ENCODE results near the gene TTC28.
"Not testable (repeated sequence)": the region's sequence is repeated elsewhere in the genome, so short reads cannot be mapped to it uniquely, and the experiment has no call there.

The TTC28 gene

GRCh38 chr22:28542980-28543621 lies 136.5 kb downstream of the TTC28 start:
- Histone ChIP-seq H3K4me3 (ENCODE audit: low read length, poor library complexity, severe bottlenecking) (no peak overlapping the region), H3K4me2 (ENCODE audit: low read depth, low read length, poor library complexity, severe bottlenecking) (no peak overlapping the region), H3K27me3 (ENCODE audit: insufficient read depth, low read length, poor library complexity, severe bottlenecking) (no peaks in the 10 kb centered on the region), H3K9ac (ENCODE audit: low read depth, low read length, poor library complexity, severe bottlenecking) (no peak overlapping the region), H4K20me1 (ENCODE audit: insufficient read depth, low read length, poor library complexity, severe bottlenecking) (no peaks in the 10 kb centered on the region), H3K9me3 (ENCODE audit: insufficient read depth, low read depth, low read length) (no peaks in the 10 kb centered on the region; the same call in 1 of the 2 replicates), H3K79me2 (ENCODE audit: insufficient read depth, low read length) (no peaks in the 10 kb centered on the region), H2AFZ (ENCODE audit: low read length) (no peak overlapping the region), H3F3A (ENCODE audit: low read depth) (no peaks in the 10 kb centered on the region), H3K9me2 (replicated peaks; ENCODE audit: low read depth, low read length) (no peaks in the 10 kb centered on the region), H3K4me1 (ENCODE audit: insufficient read depth, low read length, poor library complexity, severe bottlenecking) (peaks cover 15% of the 10 kb centered on the region), H3K36me3 (ENCODE audit: insufficient read depth, low read length) (no peaks in the 10 kb centered on the region)
- TF ChIP-seq, protein P1, sequence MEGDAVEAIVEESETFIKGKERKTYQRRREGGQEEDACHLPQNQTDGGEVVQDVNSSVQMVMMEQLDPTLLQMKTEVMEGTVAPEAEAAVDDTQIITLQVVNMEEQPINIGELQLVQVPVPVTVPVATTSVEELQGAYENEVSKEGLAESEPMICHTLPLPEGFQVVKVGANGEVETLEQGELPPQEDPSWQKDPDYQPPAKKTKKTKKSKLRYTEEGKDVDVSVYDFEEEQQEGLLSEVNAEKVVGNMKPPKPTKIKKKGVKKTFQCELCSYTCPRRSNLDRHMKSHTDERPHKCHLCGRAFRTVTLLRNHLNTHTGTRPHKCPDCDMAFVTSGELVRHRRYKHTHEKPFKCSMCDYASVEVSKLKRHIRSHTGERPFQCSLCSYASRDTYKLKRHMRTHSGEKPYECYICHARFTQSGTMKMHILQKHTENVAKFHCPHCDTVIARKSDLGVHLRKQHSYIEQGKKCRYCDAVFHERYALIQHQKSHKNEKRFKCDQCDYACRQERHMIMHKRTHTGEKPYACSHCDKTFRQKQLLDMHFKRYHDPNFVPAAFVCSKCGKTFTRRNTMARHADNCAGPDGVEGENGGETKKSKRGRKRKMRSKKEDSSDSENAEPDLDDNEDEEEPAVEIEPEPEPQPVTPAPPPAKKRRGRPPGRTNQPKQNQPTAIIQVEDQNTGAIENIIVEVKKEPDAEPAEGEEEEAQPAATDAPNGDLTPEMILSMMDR (conservative IDR thresholded peaks at IDR 0.05; ENCODE audit: low read length), result no peak
- TF ChIP-seq EZH2phosphoT487 (IDR thresholded peaks at IDR 0.05; ENCODE audit: borderline replicate concordance), result no peak

GRCh38 chr22:28541137-28541536 lies 138.5 kb downstream of the TTC28 start:
- Histone ChIP-seq H3K79me2 (ENCODE audit: insufficient read depth, low read length) (no peaks in the 10 kb centered on the region), H3K9me2 (replicated peaks; ENCODE audit: low read depth, low read length) (no peaks in the 10 kb centered on the region), H3K9me3 (ENCODE audit: insufficient read depth, low read depth, low read length) (no peaks in the 10 kb centered on the region; the same call in 1 of the 2 replicates), H3K4me3 (ENCODE audit: low read length, poor library complexity, severe bottlenecking) (no peak overlapping the region), H3F3A (ENCODE audit: low read depth) (no peaks in the 10 kb centered on the region), H3K36me3 (ENCODE audit: insufficient read depth, low read length) (no peaks in the 10 kb centered on the region), H3K27me3 (ENCODE audit: insufficient read depth, low read length, poor library complexity, severe bottlenecking) (no peaks in the 10 kb centered on the region), H3K4me1 (ENCODE audit: insufficient read depth, low read length, poor library complexity, severe bottlenecking) (peaks cover 15% of the 10 kb centered on the region), H4K20me1 (ENCODE audit: insufficient read depth, low read length, poor library complexity, severe bottlenecking) (no peaks in the 10 kb centered on the region), H3K4me2 (ENCODE audit: low read depth, low read length, poor library complexity, severe bottlenecking) (no peak overlapping the region), H2AFZ (ENCODE audit: low read length) (peak overlapping the region; percentile 24; the same call in 1 of the 2 replicates), H3K9ac (ENCODE audit: low read depth, low read length, poor library complexity, severe bottlenecking) (peak overlapping the region; percentile 11)
- TF ChIP-seq, protein P1 (conservative IDR thresholded peaks at IDR 0.05; ENCODE audit: low read length), result no peak
- TF ChIP-seq EZH2phosphoT487 (IDR thresholded peaks at IDR 0.05; ENCODE audit: borderline replicate concordance), result no peak

GRCh38 chr22:28538922-28539321 lies 140.7 kb downstream of the TTC28 start:
- no peak overlapping the region for H3K4me2 ChIP-seq (ENCODE audit: low read depth, low read length, poor library complexity, severe bottlenecking)
- TF ChIP-seq, protein P1 (conservative IDR thresholded peaks at IDR 0.05; ENCODE audit: low read length), result no peak
- no peak for TF ChIP-seq EZH2phosphoT487 (IDR thresholded peaks at IDR 0.05; ENCODE audit: borderline replicate concordance)

GRCh38 chr22:28530565-28530964 lies 149.1 kb downstream of the TTC28 start:
- not testable (repeated sequence) for H4K20me1 ChIP-seq (ENCODE audit: insufficient read depth, low read length, poor library complexity, severe bottlenecking); H3K4me2 ChIP-seq (ENCODE audit: low read depth, low read length, poor library complexity, severe bottlenecking); H3K79me2 ChIP-seq (ENCODE audit: insufficient read depth, low read length); H3K4me3 ChIP-seq (ENCODE audit: low read length, poor library complexity, severe bottlenecking); H3K36me3 ChIP-seq (ENCODE audit: insufficient read depth, low read length); H3K27me3 ChIP-seq (ENCODE audit: insufficient read depth, low read length, poor library complexity, severe bottlenecking); H3K9ac ChIP-seq (ENCODE audit: low read depth, low read length, poor library complexity, severe bottlenecking); H3K9me2 ChIP-seq (replicated peaks; ENCODE audit: low read depth, low read length); H2AFZ ChIP-seq (ENCODE audit: low read length); H3F3A ChIP-seq (ENCODE audit: low read depth)
- Histone ChIP-seq H3K9me3 (ENCODE audit: insufficient read depth, low read depth, low read length) (peaks cover 14% of the 10 kb centered on the region; the same call in 1 of the 2 replicates), H3K4me1 (ENCODE audit: insufficient read depth, low read length, poor library complexity, severe bottlenecking) (peaks cover 11% of the 10 kb centered on the region)

More at GRCh38 chr22:28538922-28539321, 140.7 kb downstream of the TTC28 start:
- Histone ChIP-seq H3K79me2 (ENCODE audit: insufficient read depth, low read length) (no peaks in the 10 kb centered on the region), H3K9me3 (ENCODE audit: insufficient read depth, low read depth, low read length) (peaks cover 8% of the 10 kb centered on the region; the same call in 1 of the 2 replicates), H2AFZ (ENCODE audit: low read length) (no peak overlapping the region), H3K9me2 (replicated peaks; ENCODE audit: low read depth, low read length) (no peaks in the 10 kb centered on the region), H3F3A (ENCODE audit: low read depth) (no peaks in the 10 kb centered on the region), H3K36me3 (ENCODE audit: insufficient read depth, low read length) (no peaks in the 10 kb centered on the region), H3K4me3 (ENCODE audit: low read length, poor library complexity, severe bottlenecking) (no peak overlapping the region), H4K20me1 (ENCODE audit: insufficient read depth, low read length, poor library complexity, severe bottlenecking) (no peaks in the 10 kb centered on the region), H3K9ac (ENCODE audit: low read depth, low read length, poor library complexity, severe bottlenecking) (no peak overlapping the region), H3K27me3 (ENCODE audit: insufficient read depth, low read length, poor library complexity, severe bottlenecking) (no peaks in the 10 kb centered on the region), H3K4me1 (ENCODE audit: insufficient read depth, low read length, poor library complexity, severe bottlenecking) (peaks cover 27% of the 10 kb centered on the region)

- H3K36me3 ChIP-seq (ENCODE audit: insufficient read depth, low read length); H3K27me3 ChIP-seq (ENCODE audit: insufficient read depth, low read length, poor library complexity, severe bottlenecking); H3K79me2 ChIP-seq (ENCODE audit: insufficient read depth, low read length); H3K4me1 ChIP-seq (ENCODE audit: insufficient read depth, low read length, poor library complexity, severe bottlenecking); H3K4me2 ChIP-seq (ENCODE audit: low read depth, low read length, poor library complexity, severe bottlenecking); H2AFZ ChIP-seq (ENCODE audit: low read length); H3F3A ChIP-seq (ENCODE audit: low read depth); H4K20me1 ChIP-seq (ENCODE audit: insufficient read depth, low read length, poor library complexity, severe bottlenecking); H3K9me2 ChIP-seq (replicated peaks; ENCODE audit: low read depth, low read length); H3K4me3 ChIP-seq (ENCODE audit: low read length, poor library complexity, severe bottlenecking); H3K9ac ChIP-seq (ENCODE audit: low read depth, low read length, poor library complexity, severe bottlenecking); H3K9me3 ChIP-seq (ENCODE audit: insufficient read depth, low read depth, low read length): not testable (repeated sequence)
Measured at GRCh38 chr22:28529144-28529543, 150.5 kb downstream of the TTC28 start.

All from Loucy (cell line).